Measurements from ENCODE around the gene CDC14A.
A peak's percentile ranks its signal among the peaks of the same experiment; 100 is the strongest.
"Not testable (repeated sequence)": the region's sequence is repeated elsewhere in the genome, so short reads cannot be mapped to it uniquely, and the experiment has no call there.

Gene CDC14A

GRCh38 chr1:100383743-100384405 is 31.6 kb downstream of the CDC14A start:
- Mint-ChIP-seq H3K27ac (peak overlapping the region in 1 of 2 donors; percentile 68), H3K4me1 (ENCODE audit: low read depth in 2 of 2) (peaks cover 31 to 61% of the 10 kb centered on the region in 2 donors), H3K9me3 (no peaks in the 10 kb centered on the region), H3K27me3 (no peaks in the 10 kb centered on the region), H3K36me3 (ENCODE audit: insufficient read depth) (peaks cover 62% of the 10 kb centered on the region), H3K4me3 (no peak overlapping the region)
- DNase-seq, result no peak
- ATAC-seq (replicated peaks), result no peak

- peaks cover 30 to 61% of the 10 kb centered on the region in 2 donors for H3K4me1 Mint-ChIP-seq (ENCODE audit: low read depth in 2 of 2)
- peaks cover 60% of the 10 kb centered on the region for H3K36me3 Mint-ChIP-seq (ENCODE audit: insufficient read depth)
- H3K4me3 Mint-ChIP-seq, result peak overlapping the region; percentile 8 to 27
- no peaks in the 10 kb centered on the region for H3K9me3 Mint-ChIP-seq
- no peak for DNase-seq
- no peak for ATAC-seq (replicated peaks)
- no peaks in the 10 kb centered on the region for H3K27me3 Mint-ChIP-seq
- peak overlapping the region; percentile 78 to 88 for H3K27ac Mint-ChIP-seq
Measured at GRCh38 chr1:100387209-100387608, 34.9 kb downstream of the CDC14A start.

- H3K27ac Mint-ChIP-seq, result peak overlapping the region; percentile 78 to 88
- H3K27me3 Mint-ChIP-seq, result no peaks in the 10 kb centered on the region
- peaks cover 57% of the 10 kb centered on the region for H3K36me3 Mint-ChIP-seq (ENCODE audit: insufficient read depth)
- no peaks in the 10 kb centered on the region for H3K9me3 Mint-ChIP-seq
- DNase-seq, result no peak
- ATAC-seq (replicated peaks), result no peak
- H3K4me3 Mint-ChIP-seq, result peak overlapping the region; percentile 35 to 75
- H3K4me1 Mint-ChIP-seq (ENCODE audit: low read depth in 2 of 2), result peaks cover 31 to 62% of the 10 kb centered on the region in 2 donors
Measured at GRCh38 chr1:100387657-100388350, 35.5 kb downstream of the CDC14A start.

- Mint-ChIP-seq H3K4me3 (peak overlapping the region in 1 of 2 donors; percentile 35), H3K27me3 (no peaks in the 10 kb centered on the region), H3K36me3 (ENCODE audit: insufficient read depth) (peaks cover 54% of the 10 kb centered on the region), H3K4me1 (ENCODE audit: low read depth in 2 of 2) (peaks cover 43 to 67% of the 10 kb centered on the region in 2 donors), H3K27ac (peak overlapping the region; percentile 26 to 78), H3K9me3 (no peaks in the 10 kb centered on the region)
- ATAC-seq (replicated peaks) (peak; percentile 32), DNase-seq (no peak)
Measured at GRCh38 chr1:100390531-100390930, 38.2 kb downstream of the CDC14A start.

- Mint-ChIP-seq H3K4me3 (no peak overlapping the region), H3K27me3 (no peaks in the 10 kb centered on the region), H3K36me3 (ENCODE audit: insufficient read depth) (peaks cover 61% of the 10 kb centered on the region), H3K4me1 (ENCODE audit: low read depth in 2 of 2) (peaks cover 46 to 67% of the 10 kb centered on the region in 2 donors), H3K27ac (peak overlapping the region; percentile 72 to 89), H3K9me3 (no peaks in the 10 kb centered on the region)
- peak; percentile 54 for ATAC-seq (replicated peaks)
- no peak for DNase-seq
Measured at GRCh38 chr1:100391675-100392074, 39.4 kb downstream of the CDC14A start.

- peak overlapping the region; percentile 75 to 89 for H3K27ac Mint-ChIP-seq
- DNase-seq, result no peak
- peaks cover 54 to 72% of the 10 kb centered on the region in 2 donors for H3K4me1 Mint-ChIP-seq (ENCODE audit: low read depth in 2 of 2)
- ATAC-seq (replicated peaks), result no peak
- peaks cover 64% of the 10 kb centered on the region for H3K36me3 Mint-ChIP-seq (ENCODE audit: insufficient read depth)
- no peaks in the 10 kb centered on the region for H3K27me3 Mint-ChIP-seq
- H3K4me3 Mint-ChIP-seq, result peak overlapping the region; percentile 1 to 27
- H3K9me3 Mint-ChIP-seq, result no peaks in the 10 kb centered on the region
Measured at GRCh38 chr1:100392756-100393155, 40.5 kb downstream of the CDC14A start.

GRCh38 chr1:100394285-100394684 is 42.0 kb downstream of the CDC14A start:
- H3K36me3 Mint-ChIP-seq (ENCODE audit: insufficient read depth), result peaks cover 60% of the 10 kb centered on the region
- no peaks in the 10 kb centered on the region for H3K9me3 Mint-ChIP-seq
- peaks cover 58 to 77% of the 10 kb centered on the region in 2 donors for H3K4me1 Mint-ChIP-seq (ENCODE audit: low read depth in 2 of 2)
- H3K4me3 Mint-ChIP-seq, result peak overlapping the region; percentile 50 to 58
- ATAC-seq (replicated peaks) (no peak), DNase-seq (no peak)
- no peaks in the 10 kb centered on the region for H3K27me3 Mint-ChIP-seq
- peak overlapping the region; percentile 75 to 89 for H3K27ac Mint-ChIP-seq

- Mint-ChIP-seq H3K27me3 (no peaks in the 10 kb centered on the region), H3K9me3 (no peaks in the 10 kb centered on the region), H3K4me3 (peak overlapping the region; percentile 53 to 66), H3K27ac (peak overlapping the region; percentile 92), H3K4me1 (ENCODE audit: low read depth in 2 of 2) (peaks cover 63 to 73% of the 10 kb centered on the region in 2 donors), H3K36me3 (ENCODE audit: insufficient read depth) (peaks cover 61% of the 10 kb centered on the region)
- ATAC-seq (replicated peaks), result no peak
- DNase-seq, result no peak
Measured at GRCh38 chr1:100395913-100396312, 43.6 kb downstream of the CDC14A start.

- H3K27ac Mint-ChIP-seq, result peak overlapping the region; percentile 92
- peaks cover 58% of the 10 kb centered on the region for H3K36me3 Mint-ChIP-seq (ENCODE audit: insufficient read depth)
- peaks cover 65 to 76% of the 10 kb centered on the region in 2 donors for H3K4me1 Mint-ChIP-seq (ENCODE audit: low read depth in 2 of 2)
- DNase-seq (peak; percentile 29 to 36 (median 35)), ATAC-seq (replicated peaks) (peak; percentile 66)
- H3K4me3 Mint-ChIP-seq, result peak overlapping the region; percentile 53 to 66
- H3K9me3 Mint-ChIP-seq, result no peaks in the 10 kb centered on the region
- H3K27me3 Mint-ChIP-seq, result no peaks in the 10 kb centered on the region
Measured at GRCh38 chr1:100396651-100397050, 44.3 kb downstream of the CDC14A start.

- Mint-ChIP-seq H3K4me3 (peak overlapping the region; percentile 53 to 66), H3K27ac (peak overlapping the region; percentile 92), H3K36me3 (ENCODE audit: insufficient read depth) (peaks cover 62% of the 10 kb centered on the region), H3K9me3 (no peaks in the 10 kb centered on the region), H3K27me3 (no peaks in the 10 kb centered on the region), H3K4me1 (ENCODE audit: low read depth in 2 of 2) (peaks cover 61 to 75% of the 10 kb centered on the region in 2 donors)
- ATAC-seq (replicated peaks) (peak; percentile 39), DNase-seq (no peak)
Measured at GRCh38 chr1:100397681-100398080, 45.4 kb downstream of the CDC14A start.

- peak overlapping the region; percentile 51 to 66 for H3K4me3 Mint-ChIP-seq
- H3K4me1 Mint-ChIP-seq (ENCODE audit: low read depth in 2 of 2), result peaks cover 63 to 77% of the 10 kb centered on the region in 2 donors
- no peak for ATAC-seq (replicated peaks)
- no peaks in the 10 kb centered on the region for H3K27me3 Mint-ChIP-seq
- DNase-seq, result no peak
- H3K9me3 Mint-ChIP-seq, result no peaks in the 10 kb centered on the region
- H3K36me3 Mint-ChIP-seq (ENCODE audit: insufficient read depth), result peaks cover 53% of the 10 kb centered on the region
- H3K27ac Mint-ChIP-seq, result peak overlapping the region; percentile 92
Measured at GRCh38 chr1:100398648-100399047, 46.3 kb downstream of the CDC14A start.

GRCh38 chr1:100400404-100400803 is 48.1 kb downstream of the CDC14A start:
- DNase-seq, result peak; percentile 49 to 60 (median 53)
- peaks cover 64 to 76% of the 10 kb centered on the region in 2 donors for H3K4me1 Mint-ChIP-seq (ENCODE audit: low read depth in 2 of 2)
- H3K27ac Mint-ChIP-seq, result peak overlapping the region; percentile 75 to 92
- ATAC-seq (replicated peaks), result peak; percentile 70
- peaks cover 49% of the 10 kb centered on the region for H3K36me3 Mint-ChIP-seq (ENCODE audit: insufficient read depth)
- peak overlapping the region; percentile 58 to 76 for H3K4me3 Mint-ChIP-seq
- H3K27me3 Mint-ChIP-seq, result no peaks in the 10 kb centered on the region
- no peaks in the 10 kb centered on the region for H3K9me3 Mint-ChIP-seq

- H3K27ac Mint-ChIP-seq, result peak overlapping the region; percentile 85 to 92
- ATAC-seq (replicated peaks) (no peak), DNase-seq (no peak)
- no peaks in the 10 kb centered on the region for H3K27me3 Mint-ChIP-seq
- peaks cover 60 to 73% of the 10 kb centered on the region in 2 donors for H3K4me1 Mint-ChIP-seq (ENCODE audit: low read depth in 2 of 2)
- peaks cover 38% of the 10 kb centered on the region for H3K36me3 Mint-ChIP-seq (ENCODE audit: insufficient read depth)
- no peaks in the 10 kb centered on the region for H3K9me3 Mint-ChIP-seq
- peak overlapping the region; percentile 55 to 70 for H3K4me3 Mint-ChIP-seq
Measured at GRCh38 chr1:100404821-100405220, 52.5 kb downstream of the CDC14A start.

- H3K27me3 Mint-ChIP-seq, H3K9me3 Mint-ChIP-seq, DNase-seq: not testable (repeated sequence)
- H3K4me1 Mint-ChIP-seq (ENCODE audit: low read depth in 2 of 2), result peaks cover 53 to 66% of the 10 kb centered on the region in 2 donors
- H3K27ac Mint-ChIP-seq, result peak overlapping the region; percentile 85 to 92
- peak; percentile 28 for ATAC-seq (replicated peaks)
- peak overlapping the region; percentile 55 to 70 for H3K4me3 Mint-ChIP-seq
- peaks cover 33% of the 10 kb centered on the region for H3K36me3 Mint-ChIP-seq (ENCODE audit: insufficient read depth)
Measured at GRCh38 chr1:100405902-100406301, 53.6 kb downstream of the CDC14A start.
